Measurements from ENCODE around the gene FBN1.

Gene FBN1

DNA sequence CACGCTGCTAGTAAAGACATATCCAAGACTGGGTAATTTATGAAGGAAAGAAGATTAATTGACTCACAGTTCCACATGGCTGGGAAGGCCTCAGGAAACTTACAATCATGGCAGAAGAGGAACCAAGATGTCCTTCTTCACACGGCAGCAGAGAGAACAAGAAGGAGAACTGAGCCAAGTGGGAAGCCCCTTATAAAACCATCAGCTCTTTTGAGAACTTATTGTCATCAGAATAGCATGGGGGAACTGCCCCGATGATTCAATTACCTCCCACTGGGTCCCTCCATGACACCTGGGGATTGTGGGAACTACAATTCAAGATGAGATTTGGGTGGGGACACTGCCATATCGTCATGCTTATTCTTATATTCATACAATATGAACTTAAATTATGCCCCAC is 265.3 kb downstream of the FBN1 start:
- CTCF ChIA-PET = interaction anchor here (0.5 to 0.7 kb wide), 2 partner anchors 28 to 78 kb away, joined by 3 to 4 read pairs; no protein-coding TSS in a partner anchor
- POLR2A ChIA-PET = no interaction called here
- Histone ChIP-seq H3K36me3 (ENCODE audit: control insufficient read depth in 2 of 2, insufficient read depth in 1 of 2, low read length in 2 of 2) (no peaks in the 10 kb centered on the region), H3K4me1 (ENCODE audit: control insufficient read depth, insufficient read depth, low read length) (no peaks in the 10 kb centered on the region), H3K4me3 (ENCODE audit: low read depth, low read length) (no peak overlapping the region), H3K9me3 (ENCODE audit: control insufficient read depth, insufficient read depth, low read depth, low read length) (no peaks in the 10 kb centered on the region), H3K27ac (ENCODE audit: extremely low read depth, low read depth, low read length) (no peak overlapping the region)
- TF ChIP-seq ZNF449 (tag by site-specific recombination; IDR thresholded peaks at IDR 0.05) = no peak
- TF ChIP-seq GFI1B (tag by site-specific recombination; IDR thresholded peaks at IDR 0.05) = no peak
- no peak for TF ChIP-seq ZNF600 (tag by site-specific recombination; IDR thresholded peaks at IDR 0.05)
- no peak for TF ChIP-seq TRIM28 (IDR thresholded peaks at IDR 0.05; ENCODE audit: borderline replicate concordance, low read length)
- TF ChIP-seq ZNF16 (tag by site-specific recombination; IDR thresholded peaks at IDR 0.05; ENCODE audit: low read depth) = no peak
- TF ChIP-seq ZSCAN4 (tag by site-specific recombination; IDR thresholded peaks at IDR 0.05) = no peak
- no peak for TF ChIP-seq PRDM6 (tag by site-specific recombination; IDR thresholded peaks at IDR 0.05)
- no peak for TF ChIP-seq ZNF571 (tag by site-specific recombination; IDR thresholded peaks at IDR 0.05)
- TF ChIP-seq ZNF558 (tag by site-specific recombination; IDR thresholded peaks at IDR 0.05) = no peak

- CTCF ChIA-PET = interaction anchor here (0.5 kb wide), 1 partner anchor 1940 kb away, joined by 3 read pairs; no protein-coding TSS in a partner anchor
- TF ChIP-seq ZNF146 (tag by site-specific recombination; IDR thresholded peaks at IDR 0.05) (no peak), ZNF610 (tag by site-specific recombination; IDR thresholded peaks at IDR 0.05; ENCODE audit: borderline replicate concordance) (no peak), ZNF555 (tag by site-specific recombination; conservative IDR thresholded peaks at IDR 0.05) (no peak), ZNF211 (tag by site-specific recombination; IDR thresholded peaks at IDR 0.05; ENCODE audit: low read depth) (no peak), ZNF175 (tag by site-specific recombination; IDR thresholded peaks at IDR 0.05) (no peak), ZSCAN23 (tag by site-specific recombination; IDR thresholded peaks at IDR 0.05) (no peak), ZFHX2 (tag by site-specific recombination; conservative IDR thresholded peaks at IDR 0.05) (no peak), ZNF335 (tag by site-specific recombination; conservative IDR thresholded peaks at IDR 0.05) (no peak), ZNF670 (tag by site-specific recombination; IDR thresholded peaks at IDR 0.05; ENCODE audit: low read depth) (no peak), ZNF10 (tag by site-specific recombination; IDR thresholded peaks at IDR 0.05) (no peak), ZNF621 (tag by site-specific recombination; IDR thresholded peaks at IDR 0.05) (no peak), MEIS1 (CRISPR knock-in tag; IDR thresholded peaks at IDR 0.05; ENCODE audit: borderline replicate concordance) (no peak), ZNF830 (tag by site-specific recombination; IDR thresholded peaks at IDR 0.05; ENCODE audit: low read depth) (no peak), ZNF596 (tag by site-specific recombination; IDR thresholded peaks at IDR 0.05) (no peak), ZNF341 (tag by site-specific recombination; IDR thresholded peaks at IDR 0.05; ENCODE audit: low read depth) (no peak), ZNF76 (tag by site-specific recombination; IDR thresholded peaks at IDR 0.05; ENCODE audit: borderline replicate concordance, low read depth) (no peak)
- TF ChIP-seq, protein P1, sequence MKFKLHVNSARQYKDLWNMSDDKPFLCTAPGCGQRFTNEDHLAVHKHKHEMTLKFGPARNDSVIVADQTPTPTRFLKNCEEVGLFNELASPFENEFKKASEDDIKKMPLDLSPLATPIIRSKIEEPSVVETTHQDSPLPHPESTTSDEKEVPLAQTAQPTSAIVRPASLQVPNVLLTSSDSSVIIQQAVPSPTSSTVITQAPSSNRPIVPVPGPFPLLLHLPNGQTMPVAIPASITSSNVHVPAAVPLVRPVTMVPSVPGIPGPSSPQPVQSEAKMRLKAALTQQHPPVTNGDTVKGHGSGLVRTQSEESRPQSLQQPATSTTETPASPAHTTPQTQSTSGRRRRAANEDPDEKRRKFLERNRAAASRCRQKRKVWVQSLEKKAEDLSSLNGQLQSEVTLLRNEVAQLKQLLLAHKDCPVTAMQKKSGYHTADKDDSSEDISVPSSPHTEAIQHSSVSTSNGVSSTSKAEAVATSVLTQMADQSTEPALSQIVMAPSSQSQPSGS (tag by site-specific recombination; IDR thresholded peaks at IDR 0.05; ENCODE audit: low read depth) = no peak
- TF ChIP-seq, protein P2, sequence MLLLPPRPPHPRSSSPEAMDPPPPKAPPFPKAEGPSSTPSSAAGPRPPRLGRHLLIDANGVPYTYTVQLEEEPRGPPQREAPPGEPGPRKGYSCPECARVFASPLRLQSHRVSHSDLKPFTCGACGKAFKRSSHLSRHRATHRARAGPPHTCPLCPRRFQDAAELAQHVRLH (tag by site-specific recombination; IDR thresholded peaks at IDR 0.05) = no peak
These were observed 269.7 kb downstream of the FBN1 start for GRCh38 chr15:48375767-48376166.

More at GRCh38 chr15:48375767-48376166, 269.7 kb downstream of the FBN1 start:
- Histone ChIP-seq H3K9me3 (ENCODE audit: control insufficient read depth, insufficient read depth, low read depth, low read length) (no peaks in the 10 kb centered on the region), H3K27ac (ENCODE audit: extremely low read depth, low read depth, low read length) (no peak overlapping the region), H3K4me1 (ENCODE audit: control insufficient read depth, insufficient read depth, low read length) (no peaks in the 10 kb centered on the region), H3K36me3 (ENCODE audit: control insufficient read depth in 2 of 2, insufficient read depth in 1 of 2, low read length in 2 of 2) (no peaks in the 10 kb centered on the region), H3K4me3 (ENCODE audit: low read depth, low read length) (no peak overlapping the region)
- POLR2A ChIA-PET = no interaction called here

Measured in HEK293 (cell line).